GM12801 (cell line): Measurements from ENCODE around the gene SHOC2.

ENCODE experiments used
- TF ChIP-seq, protein P1 (sequence below): IDR thresholded peaks from one replicate; pipeline ENCODE4 v1.5.1; 2011; ENCODE audit warnings: control low read depth; ENCODE audit not compliant: insufficient read length; ENCODE audit errors: extremely low read depth

The SHOC2 gene

DNA sequence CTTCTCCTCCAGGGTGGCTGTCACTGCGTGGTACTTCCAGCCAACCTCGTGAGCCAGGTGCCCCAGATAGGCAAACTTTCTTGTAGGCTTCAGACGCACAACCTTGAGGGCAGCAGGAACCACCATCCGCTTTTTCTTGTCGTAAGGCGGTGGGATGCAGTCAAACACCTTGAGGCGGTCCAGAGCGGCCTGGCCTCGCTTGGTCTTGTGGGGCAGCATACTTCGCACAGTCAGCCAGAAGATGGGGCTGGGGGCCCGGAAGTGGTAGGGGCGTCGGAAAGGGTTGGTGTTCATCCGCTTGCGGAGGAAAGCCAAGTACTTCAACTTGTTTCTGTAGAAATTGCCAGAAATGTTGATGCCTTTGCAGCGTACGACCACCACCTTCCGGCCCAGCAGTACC lies 17.4 kb downstream of the SHOC2 start:
- TF ChIP-seq, protein P1, sequence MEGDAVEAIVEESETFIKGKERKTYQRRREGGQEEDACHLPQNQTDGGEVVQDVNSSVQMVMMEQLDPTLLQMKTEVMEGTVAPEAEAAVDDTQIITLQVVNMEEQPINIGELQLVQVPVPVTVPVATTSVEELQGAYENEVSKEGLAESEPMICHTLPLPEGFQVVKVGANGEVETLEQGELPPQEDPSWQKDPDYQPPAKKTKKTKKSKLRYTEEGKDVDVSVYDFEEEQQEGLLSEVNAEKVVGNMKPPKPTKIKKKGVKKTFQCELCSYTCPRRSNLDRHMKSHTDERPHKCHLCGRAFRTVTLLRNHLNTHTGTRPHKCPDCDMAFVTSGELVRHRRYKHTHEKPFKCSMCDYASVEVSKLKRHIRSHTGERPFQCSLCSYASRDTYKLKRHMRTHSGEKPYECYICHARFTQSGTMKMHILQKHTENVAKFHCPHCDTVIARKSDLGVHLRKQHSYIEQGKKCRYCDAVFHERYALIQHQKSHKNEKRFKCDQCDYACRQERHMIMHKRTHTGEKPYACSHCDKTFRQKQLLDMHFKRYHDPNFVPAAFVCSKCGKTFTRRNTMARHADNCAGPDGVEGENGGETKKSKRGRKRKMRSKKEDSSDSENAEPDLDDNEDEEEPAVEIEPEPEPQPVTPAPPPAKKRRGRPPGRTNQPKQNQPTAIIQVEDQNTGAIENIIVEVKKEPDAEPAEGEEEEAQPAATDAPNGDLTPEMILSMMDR: no peak

DNA sequence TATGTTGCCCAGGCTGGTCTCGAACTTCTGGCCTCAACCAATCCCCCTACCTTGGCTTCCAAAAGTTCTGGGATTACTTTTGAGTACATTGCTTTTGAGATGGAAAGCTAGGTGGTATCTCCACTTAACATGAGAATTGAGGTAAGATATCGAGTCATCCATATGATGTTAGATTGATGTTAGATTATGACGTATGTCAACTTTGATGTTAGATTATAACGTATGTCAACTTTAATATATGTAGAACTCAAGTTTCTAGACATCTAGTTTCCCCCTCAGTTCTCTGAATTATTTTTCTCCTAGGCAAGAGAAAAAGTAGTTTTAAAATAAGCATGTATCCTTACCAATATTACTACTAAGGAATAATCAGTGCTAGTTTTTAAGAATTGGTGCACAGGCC lies 20.0 kb downstream of the SHOC2 start:
- TF ChIP-seq, protein P1: no peak

DNA sequence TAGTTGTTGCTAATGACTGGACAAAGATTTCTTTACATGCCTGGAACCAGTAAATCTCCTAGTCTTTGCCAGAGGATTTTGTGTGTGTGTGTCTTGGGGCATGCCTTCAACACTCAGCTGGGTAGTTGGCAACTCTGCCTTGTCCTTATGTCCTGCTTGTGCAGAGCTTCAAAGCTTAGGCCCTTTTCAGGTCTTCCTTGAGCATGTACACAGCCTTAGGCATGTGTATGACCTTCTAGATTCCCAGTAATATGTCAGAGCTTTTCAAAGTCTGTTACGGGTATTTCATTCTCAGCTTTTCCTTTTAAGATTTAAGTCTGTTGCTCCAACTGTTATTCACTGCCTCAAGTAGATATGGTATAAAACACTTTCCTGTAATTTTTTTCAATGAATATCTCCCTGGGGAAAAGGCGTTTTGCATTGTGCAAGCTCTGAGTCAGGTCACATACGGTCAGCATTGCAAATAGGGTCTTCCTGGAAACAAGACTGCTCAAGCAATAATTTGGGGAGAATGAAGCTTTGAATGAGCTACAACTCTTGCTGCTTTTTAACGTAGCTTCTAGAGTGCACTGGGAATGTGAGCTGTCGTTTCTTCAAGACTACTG lies 25.5 kb downstream of the SHOC2 start:
- TF ChIP-seq, protein P1: no peak

DNA sequence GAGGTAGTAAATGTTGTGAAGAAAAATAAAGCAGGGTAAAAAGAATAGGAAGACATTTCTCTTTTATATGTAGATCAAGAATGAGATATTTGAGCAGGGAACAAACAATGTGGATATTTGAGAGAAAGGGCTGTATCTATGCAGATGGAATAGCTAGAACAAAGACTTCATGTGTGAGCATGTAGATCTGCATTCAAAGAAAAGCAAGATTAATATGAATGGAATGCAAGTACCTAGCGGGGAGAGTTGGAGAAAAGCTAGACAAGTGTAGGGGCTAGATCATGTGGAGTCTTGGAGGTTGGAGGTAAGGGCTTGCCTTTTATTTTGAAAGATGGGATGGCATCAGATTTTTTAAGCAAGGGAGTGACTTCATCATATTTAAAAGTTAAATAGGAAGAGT lies 27.1 kb downstream of the SHOC2 start:
- TF ChIP-seq, protein P1: no peak

DNA sequence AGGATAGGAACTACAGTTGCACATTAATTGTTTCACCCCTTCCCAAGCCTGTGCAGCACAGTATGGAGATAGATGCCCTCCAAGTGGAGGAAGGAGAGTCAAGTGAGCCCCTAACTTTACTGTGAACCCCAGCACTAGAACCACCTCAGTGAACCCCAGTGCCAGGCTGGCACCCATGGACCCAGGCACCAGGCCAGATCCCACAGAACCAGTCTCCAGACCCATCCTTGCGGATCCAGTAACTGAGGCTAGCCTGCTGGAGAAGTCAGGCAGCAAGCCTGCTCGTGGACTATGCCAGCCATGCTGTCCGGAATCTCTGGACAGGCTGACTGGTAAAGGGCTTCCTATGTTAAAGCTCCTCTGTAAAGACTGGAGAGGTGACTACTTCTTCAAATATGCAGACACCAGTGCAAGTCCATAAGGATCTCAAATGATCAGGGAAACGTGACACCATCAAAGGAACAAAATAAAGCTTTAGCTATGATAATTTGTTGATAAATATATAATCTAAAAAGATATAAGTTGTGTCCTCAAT lies 27.7 kb downstream of the SHOC2 start:
- TF ChIP-seq, protein P1: no peak

DNA sequence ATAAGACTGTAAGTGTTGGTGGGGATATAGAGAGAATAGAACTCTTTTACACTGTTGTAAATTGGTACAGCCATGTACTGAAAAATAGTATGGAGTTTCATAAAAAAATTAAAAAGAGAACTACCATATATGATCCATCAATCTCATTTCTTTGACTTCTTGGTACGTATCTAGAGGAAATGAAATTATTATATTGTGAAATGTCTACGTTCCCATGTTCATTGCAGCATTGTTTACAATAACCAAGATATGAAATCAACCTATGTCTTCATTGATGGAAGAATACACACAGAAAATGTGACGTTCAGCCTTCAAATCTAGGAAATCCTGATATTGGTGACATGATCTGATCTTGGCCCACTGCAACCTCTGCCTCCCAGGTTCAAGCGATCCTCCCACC lies 32.0 kb downstream of the SHOC2 start:
- TF ChIP-seq, protein P1: no peak

DNA sequence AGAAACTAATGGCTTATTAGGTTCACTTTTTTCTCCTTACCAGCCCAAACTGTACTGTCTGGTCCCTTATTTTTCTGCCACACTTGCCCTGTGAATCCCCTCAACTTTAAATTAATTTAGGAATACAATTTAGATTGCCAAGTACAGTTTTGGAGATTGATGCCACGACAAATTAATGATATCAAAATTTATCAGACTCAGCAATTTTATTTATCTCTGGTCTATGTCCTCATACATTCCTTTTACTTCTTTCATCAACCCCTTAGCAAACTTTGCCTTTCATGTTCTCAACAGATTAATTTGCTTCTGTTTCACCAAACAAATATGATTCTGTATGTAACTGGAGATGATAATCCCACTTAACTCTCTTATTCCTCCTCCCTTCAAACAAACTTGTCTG lies 38.2 kb downstream of the SHOC2 start:
- TF ChIP-seq, protein P1: no peak
